Heart left ventricle (tissue), 16 donors: ENCODE data around the gene DAAM1. TPM values are rescaled to one million over a fixed set of nuclear protein-coding genes. Genes with fewer than 3 reads are reported as not detected.

Experiments used
- ATAC-seq, 4 donors: fragments of 200-7000 bp; cut with Tn5 transposase; one replicate each; pipeline ENCODE4 v1.9.1; 2020 to 2022; ENCODE audit warnings: moderate library complexity in 4 of 4, mild to moderate bottlenecking in 3 of 4, moderate number of reproducible peaks in 1 of 4
- DNase-seq, 5 donors: peaks; one replicate each; pipeline ENCODE4 v3.0.0-alpha.2; 2020
- H3K27ac ChIP-seq, 12 donors: fragments of 200-600 bp; sonication (generic) in 4 of 12; one replicate each; pipeline versions ENCODE4 v1.5.0 to v1.8.0; 2016 to 2022; ENCODE audit warnings: mild to moderate bottlenecking in 2 of 12
- H3K27me3 ChIP-seq, 9 donors: fragments of 200-600 bp; sonication (generic) in 2 of 9; one replicate each; pipeline versions ENCODE4 v1.5.1 to v1.8.0; 2016 to 2022; ENCODE audit warnings: mild to moderate bottlenecking in 3 of 9
- H3K36me3 ChIP-seq, 9 donors: fragments of 200-600 bp; sonication (generic) in 2 of 9; one replicate each; pipeline versions ENCODE4 v1.5.0 to v1.8.0; 2018 to 2022; ENCODE audit warnings: mild to moderate bottlenecking in 2 of 9
- H3K4me1 ChIP-seq, 12 donors: fragments of 200-600 bp; sonication (generic) in 4 of 12; one replicate each; pipeline versions ENCODE4 v1.5.0 to v1.8.0; 2016 to 2022; ENCODE audit warnings: mild to moderate bottlenecking in 3 of 12
- H3K4me3 ChIP-seq, 12 donors: fragments of 200-600 bp; sonication (generic) in 4 of 12; one replicate each; pipeline versions ENCODE4 v1.5.0 to v1.8.0; 2017 to 2022; ENCODE audit warnings: mild to moderate bottlenecking in 9 of 12, moderate library complexity in 4 of 12
- H3K9me3 ChIP-seq, 12 donors: fragments of 200-600 bp; sonication (generic) in 4 of 12; one replicate each; pipeline versions ENCODE4 v1.5.0 to v1.8.0; 2016 to 2022; ENCODE audit warnings: mild to moderate bottlenecking in 1 of 12
- POLR2A ChIP-seq, 2 donors: fragments of 450-650 bp; IDR thresholded peaks; one replicate each; pipeline ENCODE4 v1.6.1; 2017; ENCODE audit warnings: antibody characterized with exemption in 2 of 2, mild to moderate bottlenecking in 2 of 2, moderate library complexity in 2 of 2
- WGBS, 4 donors: extraction: QIAGEN DNeasy Blood & Tissue Kit in 2 of 4; methylation state at CpG; one replicate each; pipeline versions ENCODE4 v1.1.5 to v1.1.7; 2013 to 2018; 5-methylcytosine and 5-hydroxymethylcytosine counted together
- intact Hi-C, 10 donors: fragments of 100-400 bp; cut with DNase I; formaldehyde crosslinking; loops; one replicate each; pipeline versions ENCODE4 v1.11.1 to v1.14.2; 2022
- polyA plus RNA-seq, 2 donors: library from polyadenylated mRNA; stranded (reverse); fragments of 200-250 nt; gene quantifications; one replicate each; pipeline ENCODE4 v1.2.3, GENCODE V29; 2013
- total RNA-seq, 9 donors: library from RNA; depleted of rRNA in 2 of 9; stranded (reverse); fragments of >200 nt in 2 of 9; fragmentation: NEBNext Ultra II Directional in 3 of 9; extraction: Animal tissue kit (Norgen Biotek cat#: 25700) in 3 of 9; gene quantifications; one replicate each; pipeline versions ENCODE4 v1.1.0 to v1.2.4, GENCODE V29; 2016 to 2023
- TF ChIP-seq, protein P1 (sequence below), 12 donors: fragments of 200-600 bp; sonication (generic) in 4 of 12; IDR thresholded peaks; one replicate each; pipeline versions ENCODE4 v1.5.0 to v1.8.0; 2018 to 2022; ENCODE audit warnings: antibody characterized with exemption in 12 of 12, mild to moderate bottlenecking in 5 of 12
- donor health status: ischemic (EF 13 %, LVEDD 7.1; RV severe dilation, severe dysfunction).
- donor health status: healthy with polysubstance abuse.
- donor health status: DM: no; HTN: yes; CAD: no.
- donor health status: DM: no; HTN: no; CAD: no.
- donor health status: ischemic (EF 25% LVEDD 6.9; RV normal size, moderate dysfunction).
- donor health status: ischemic (EF 25% LVEDD 5.7; RV mildly dilated, moderate dysfunction).
- donor health status: healthy.
- donor health status: DM: yes; HTN: yes; CAD: no.
- donor health status: ischemic (EF 35%, LVEDD 5.7; RV mildly dilated, moderate dysfunction).
- donor health status: nonischemic (EF 11% LVEDD 7.7; RV severe dilation, severe dysfunction).
- donor health status: DM: yes; HTN: yes; CAD: no.
- donor health status: PGD.
- donor health status: ischemic (EF 29% LVEDD 5.4; RV normal size, mild dysfunction).
- donor health status: nonischemic (EF 23%, LVEDD 6.1; RV moderate dilation, normal function).

Gene DAAM1
- total and polyA plus RNA-seq, 11 donors, result 18.2 to 92.6 (median 67.2) TPM

- intact Hi-C loops, result no loop called here
- TF ChIP-seq POLR2A (IDR thresholded peaks at IDR 0.05), result no peak
- TF ChIP-seq, protein P1, sequence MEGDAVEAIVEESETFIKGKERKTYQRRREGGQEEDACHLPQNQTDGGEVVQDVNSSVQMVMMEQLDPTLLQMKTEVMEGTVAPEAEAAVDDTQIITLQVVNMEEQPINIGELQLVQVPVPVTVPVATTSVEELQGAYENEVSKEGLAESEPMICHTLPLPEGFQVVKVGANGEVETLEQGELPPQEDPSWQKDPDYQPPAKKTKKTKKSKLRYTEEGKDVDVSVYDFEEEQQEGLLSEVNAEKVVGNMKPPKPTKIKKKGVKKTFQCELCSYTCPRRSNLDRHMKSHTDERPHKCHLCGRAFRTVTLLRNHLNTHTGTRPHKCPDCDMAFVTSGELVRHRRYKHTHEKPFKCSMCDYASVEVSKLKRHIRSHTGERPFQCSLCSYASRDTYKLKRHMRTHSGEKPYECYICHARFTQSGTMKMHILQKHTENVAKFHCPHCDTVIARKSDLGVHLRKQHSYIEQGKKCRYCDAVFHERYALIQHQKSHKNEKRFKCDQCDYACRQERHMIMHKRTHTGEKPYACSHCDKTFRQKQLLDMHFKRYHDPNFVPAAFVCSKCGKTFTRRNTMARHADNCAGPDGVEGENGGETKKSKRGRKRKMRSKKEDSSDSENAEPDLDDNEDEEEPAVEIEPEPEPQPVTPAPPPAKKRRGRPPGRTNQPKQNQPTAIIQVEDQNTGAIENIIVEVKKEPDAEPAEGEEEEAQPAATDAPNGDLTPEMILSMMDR (IDR thresholded peaks at IDR 0.05), result no peak
- ATAC-seq (peak; percentile 32 to 90 (median 66)), DNase-seq (no peak)
- Histone ChIP-seq H3K36me3 (no peaks in the 10 kb centered on the region), H3K27ac (peak overlapping the region in 11 of 12 donors; percentile 23 to 84 (median 61)), H3K9me3 (peaks cover 0 to 7% (median 0%) of the 10 kb centered on the region in 12 donors), H3K4me3 (no peak overlapping the region), H3K4me1 (peaks cover 0 to 29% (median 19%) of the 10 kb centered on the region in 12 donors), H3K27me3 (no peaks in the 10 kb centered on the region)
- 57 to 74% (median 63%) methylated on average over 4 of the region's 4 CpGs for WGBS, 4 donors
These were observed 219.0 kb downstream of the DAAM1 start for GRCh38 chr14:59407246-59408010.

DNA sequence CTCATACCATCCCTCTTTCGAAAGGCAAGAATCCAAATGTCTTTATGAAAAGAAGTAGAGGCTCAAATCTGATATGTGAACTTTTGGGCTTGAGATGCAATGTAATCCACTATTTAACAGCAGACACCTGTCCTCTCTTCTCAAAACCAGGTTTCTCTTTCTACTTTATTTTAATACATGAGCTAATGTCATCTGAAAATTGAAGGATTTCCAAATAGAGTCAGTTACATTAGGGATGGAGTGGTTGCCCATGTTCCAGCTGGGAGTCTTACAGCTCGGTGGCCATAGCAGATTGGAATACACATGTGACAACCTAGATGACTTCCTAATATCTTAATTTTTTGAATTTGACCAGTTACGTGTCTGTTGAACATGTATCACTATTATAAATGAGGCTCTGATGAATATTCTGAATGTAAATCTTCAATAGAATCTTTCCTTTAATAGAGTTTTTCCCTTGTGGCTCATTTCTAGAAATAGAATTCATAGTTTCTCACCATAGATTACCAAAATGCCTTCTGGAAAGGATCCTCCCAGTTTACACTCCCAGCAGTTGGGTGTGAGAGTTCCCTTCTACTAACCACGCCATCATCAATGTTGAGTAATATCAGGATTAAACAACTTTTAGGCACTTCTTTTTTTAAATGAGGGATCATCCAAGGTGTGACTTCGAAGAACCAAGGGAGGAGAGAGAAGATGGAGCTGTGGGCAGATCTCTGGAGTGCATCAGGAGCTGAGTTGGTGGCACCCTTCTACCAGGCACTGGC, 227.6 kb downstream of the DAAM1 start:
- no peak overlapping the region for H3K27ac ChIP-seq
- H3K27me3 ChIP-seq, result no peaks in the 10 kb centered on the region
- 85 to 95% (median 87%) methylated on average over 5 of the region's 5 CpGs for WGBS, 4 donors
- DNase-seq, result no peak
- intact Hi-C loops, result loop anchor here in 1 of 10 donors (5.0 kb wide), 1 partner anchor 39 kb away; no protein-coding TSS in a partner anchor
- H3K4me1 ChIP-seq, result peaks cover 0 to 12% (median 3%) of the 10 kb centered on the region in 12 donors
- H3K9me3 ChIP-seq, result no peaks in the 10 kb centered on the region
- no peaks in the 10 kb centered on the region for H3K36me3 ChIP-seq
- no peak for ATAC-seq
- H3K4me3 ChIP-seq, result no peak overlapping the region
- no peak for TF ChIP-seq POLR2A (IDR thresholded peaks at IDR 0.05)
- TF ChIP-seq, protein P1 (IDR thresholded peaks at IDR 0.05), result no peak

GRCh38 chr14:59417311-59417710, 228.8 kb downstream of the DAAM1 start:
- Histone ChIP-seq H3K9me3 (no peaks in the 10 kb centered on the region), H3K36me3 (no peaks in the 10 kb centered on the region), H3K4me1 (peaks cover 0 to 20% (median 10%) of the 10 kb centered on the region in 12 donors), H3K27me3 (no peaks in the 10 kb centered on the region), H3K27ac (no peak overlapping the region), H3K4me3 (no peak overlapping the region)
- WGBS, 4 donors, result 75 to 100% (median 79%) methylated on average over 4 to 6 of the region's 6 CpGs
- no peak for ATAC-seq
- intact Hi-C loops, result loop anchor here in 1 of 10 donors (5.0 kb wide), 1 partner anchor 40 kb away; no protein-coding TSS in a partner anchor
- TF ChIP-seq, protein P1 (IDR thresholded peaks at IDR 0.05), result no peak
- TF ChIP-seq POLR2A (IDR thresholded peaks at IDR 0.05), result no peak
- no peak for DNase-seq

DNA sequence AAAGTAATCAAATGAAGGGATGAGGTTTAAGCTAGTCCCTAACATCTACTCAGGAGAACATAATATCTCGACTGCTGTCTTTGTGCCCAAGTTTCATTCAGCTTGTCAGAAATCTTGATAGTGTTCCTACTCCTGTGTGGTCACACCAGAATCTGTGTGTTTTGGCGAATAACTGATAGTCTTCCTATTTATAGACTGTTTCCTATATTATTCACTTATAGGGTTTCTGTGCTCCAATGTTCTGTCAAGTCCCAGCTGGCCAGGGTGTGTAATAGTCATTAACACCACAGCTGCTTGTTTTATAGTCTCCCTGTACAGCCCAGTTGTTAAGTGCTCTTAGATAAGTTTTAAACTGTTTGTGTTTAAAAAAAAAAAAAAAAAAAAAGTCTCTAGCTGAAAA, 230.8 kb downstream of the DAAM1 start:
- intact Hi-C loops, result loop anchor here in 1 of 10 donors (5.0 kb wide), 1 partner anchor 42 kb away; no protein-coding TSS in a partner anchor
- Histone ChIP-seq H3K27ac (peak overlapping the region in 4 of 12 donors; percentile 4 to 63 (median 58)), H3K4me3 (no peak overlapping the region), H3K27me3 (no peaks in the 10 kb centered on the region), H3K36me3 (no peaks in the 10 kb centered on the region), H3K4me1 (peaks cover 0 to 35% (median 16%) of the 10 kb centered on the region in 12 donors), H3K9me3 (no peaks in the 10 kb centered on the region)
- DNase-seq (no peak), ATAC-seq (peak in 2 of 4 donors; percentile 42 to 57)
- WGBS, 4 donors, result 45 to 61% (median 59%) methylated on average over 2 of the region's 2 CpGs
- TF ChIP-seq, protein P1 (IDR thresholded peaks at IDR 0.05), result no peak
- TF ChIP-seq POLR2A (IDR thresholded peaks at IDR 0.05), result no peak
